Measurements from ENCODE around the gene MYLK.

Gene MYLK

GRCh38 chr3:123688241-123688747, 195.8 kb downstream of the MYLK start:
- H3K27ac ChIP-seq (replicated peaks; ENCODE audit: low read length) = no peak overlapping the region
- H2BK15ac ChIP-seq (ENCODE audit: low read length) = no peak overlapping the region
- H3K9ac ChIP-seq (ENCODE audit: low read depth, low read length, poor library complexity) = no peak overlapping the region
- no peak overlapping the region for H3K4ac ChIP-seq (ENCODE audit: low read length)
- H3K27me3 ChIP-seq (ENCODE audit: control insufficient read depth in 3 of 3, insufficient read depth in 3 of 3, low read depth in 1 of 3, low read length in 3 of 3) = no peaks in the 10 kb centered on the region
- no peak overlapping the region for H3K18ac ChIP-seq (ENCODE audit: low read length)
- no peak overlapping the region for H4K8ac ChIP-seq (ENCODE audit: low read depth, low read length)
- no peak overlapping the region for H2AK5ac ChIP-seq (ENCODE audit: low read depth, low read length)
- no peak overlapping the region for H2BK5ac ChIP-seq (ENCODE audit: low read length)
- H3K9me3 ChIP-seq (replicated peaks in 1 of 2; ENCODE audit: control insufficient read depth in 2 of 2, insufficient read depth in 1 of 2, low read depth in 1 of 2, low read length in 2 of 2) = no peaks in the 10 kb centered on the region
- H3K14ac ChIP-seq (ENCODE audit: low read length) = no peak overlapping the region
- no peak for DNase-seq (ENCODE audit: low spot score)
- no peak overlapping the region for H3K4me2 ChIP-seq (ENCODE audit: insufficient read depth, low read length, poor library complexity, severe bottlenecking)
- no peak overlapping the region for H3K23ac ChIP-seq (ENCODE audit: low read depth, low read length, poor library complexity)
- no peaks in the 10 kb centered on the region for H3K79me1 ChIP-seq (ENCODE audit: low read depth, low read length)
- no peak overlapping the region for H2BK120ac ChIP-seq (ENCODE audit: low read depth, low read length)
- no peak overlapping the region for H2BK12ac ChIP-seq (ENCODE audit: low read length)
- H3K4me3 ChIP-seq (ENCODE audit: low read length in 2 of 2) = no peak overlapping the region
- H4K91ac ChIP-seq (ENCODE audit: low read depth, low read length, poor library complexity) = no peak overlapping the region
- peaks cover 8 to 9% of the 10 kb centered on the region in 2 donors for H3K4me1 ChIP-seq (ENCODE audit: control insufficient read depth in 2 of 2, insufficient read depth in 1 of 2, low read depth in 1 of 2, low read length in 2 of 2)
- peaks cover 4 to 11% of the 10 kb centered on the region in 2 donors for H3K36me3 ChIP-seq (replicated peaks in 1 of 2; ENCODE audit: control insufficient read depth in 2 of 2, insufficient read depth in 2 of 2, low read length in 2 of 2)
- no peak overlapping the region for H2AFZ ChIP-seq (ENCODE audit: low read length)
- WGBS, 2 donors (ENCODE audit: extremely low coverage in 2 of 2, insufficient read length in 2 of 2, insufficient replicate concordance in 1 of 2) = no CpG with 5 or more reads among the region's 4 CpGs

- H2BK12ac ChIP-seq (ENCODE audit: low read length) = no peak overlapping the region
These were observed 196.8 kb downstream of the MYLK start for GRCh38 chr3:123687286-123687685.

GRCh38 chr3:123686251-123686650, 197.9 kb downstream of the MYLK start:
- no CpG with 5 or more reads among the region's 4 CpGs for WGBS, 2 donors (ENCODE audit: extremely low coverage in 2 of 2, insufficient read length in 2 of 2, insufficient replicate concordance in 1 of 2)

More at GRCh38 chr3:123687286-123687685, 196.8 kb downstream of the MYLK start:
- peak overlapping the region; percentile 42 for H2BK5ac ChIP-seq (ENCODE audit: low read length)
- no peak overlapping the region for H2BK15ac ChIP-seq (ENCODE audit: low read length)
- H2AK5ac ChIP-seq (ENCODE audit: low read depth, low read length) = no peak overlapping the region
- H3K4me1 ChIP-seq (ENCODE audit: control insufficient read depth in 2 of 2, insufficient read depth in 1 of 2, low read depth in 1 of 2, low read length in 2 of 2) = peaks cover 8% of the 10 kb centered on the region in 2 donors
- peaks cover 4 to 11% of the 10 kb centered on the region in 2 donors for H3K36me3 ChIP-seq (replicated peaks in 1 of 2; ENCODE audit: control insufficient read depth in 2 of 2, insufficient read depth in 2 of 2, low read length in 2 of 2)
- no peak overlapping the region for H2BK120ac ChIP-seq (ENCODE audit: low read depth, low read length)
- H3K14ac ChIP-seq (ENCODE audit: low read length) = no peak overlapping the region
- H3K4me2 ChIP-seq (ENCODE audit: insufficient read depth, low read length, poor library complexity, severe bottlenecking) = no peak overlapping the region
- no peak overlapping the region for H3K27ac ChIP-seq (replicated peaks; ENCODE audit: low read length)
- DNase-seq (ENCODE audit: low spot score) = no peak
- H3K9ac ChIP-seq (ENCODE audit: low read depth, low read length, poor library complexity) = no peak overlapping the region
- H2AFZ ChIP-seq (ENCODE audit: low read length) = no peak overlapping the region
- no peak overlapping the region for H4K8ac ChIP-seq (ENCODE audit: low read depth, low read length)
- H3K9me3 ChIP-seq (replicated peaks in 1 of 2; ENCODE audit: control insufficient read depth in 2 of 2, insufficient read depth in 1 of 2, low read depth in 1 of 2, low read length in 2 of 2) = no peaks in the 10 kb centered on the region
- no peak overlapping the region for H3K18ac ChIP-seq (ENCODE audit: low read length)
- H3K23ac ChIP-seq (ENCODE audit: low read depth, low read length, poor library complexity) = no peak overlapping the region
- no peaks in the 10 kb centered on the region for H3K79me1 ChIP-seq (ENCODE audit: low read depth, low read length)
- no peaks in the 10 kb centered on the region for H3K27me3 ChIP-seq (ENCODE audit: control insufficient read depth in 3 of 3, insufficient read depth in 3 of 3, low read depth in 1 of 3, low read length in 3 of 3)
- H3K4ac ChIP-seq (ENCODE audit: low read length) = no peak overlapping the region
- no peak overlapping the region for H3K4me3 ChIP-seq (ENCODE audit: low read length in 2 of 2)
- no peak overlapping the region for H4K91ac ChIP-seq (ENCODE audit: low read depth, low read length, poor library complexity)

GRCh38 chr3:123685780-123686179, 198.4 kb downstream of the MYLK start:
- peaks cover 4 to 8% of the 10 kb centered on the region in 2 donors for H3K4me1 ChIP-seq (ENCODE audit: control insufficient read depth in 2 of 2, insufficient read depth in 1 of 2, low read depth in 1 of 2, low read length in 2 of 2)
- no CpG with 5 or more reads among the region's 9 CpGs for WGBS, 2 donors (ENCODE audit: extremely low coverage in 2 of 2, insufficient read length in 2 of 2, insufficient replicate concordance in 1 of 2)
- peak overlapping the region; percentile 41 for H3K18ac ChIP-seq (ENCODE audit: low read length)
- no peak overlapping the region for H2BK12ac ChIP-seq (ENCODE audit: low read length)
- H3K23ac ChIP-seq (ENCODE audit: low read depth, low read length, poor library complexity) = no peak overlapping the region
- H2AK5ac ChIP-seq (ENCODE audit: low read depth, low read length) = no peak overlapping the region
- no peaks in the 10 kb centered on the region for H3K9me3 ChIP-seq (replicated peaks in 1 of 2; ENCODE audit: control insufficient read depth in 2 of 2, insufficient read depth in 1 of 2, low read depth in 1 of 2, low read length in 2 of 2)
- peaks cover 10 to 16% of the 10 kb centered on the region in 2 donors for H3K36me3 ChIP-seq (replicated peaks in 1 of 2; ENCODE audit: control insufficient read depth in 2 of 2, insufficient read depth in 2 of 2, low read length in 2 of 2)
- H3K4me2 ChIP-seq (ENCODE audit: insufficient read depth, low read length, poor library complexity, severe bottlenecking) = no peak overlapping the region
- H4K91ac ChIP-seq (ENCODE audit: low read depth, low read length, poor library complexity) = no peak overlapping the region
- no peak overlapping the region for H2AFZ ChIP-seq (ENCODE audit: low read length)
- no peak for DNase-seq (ENCODE audit: low spot score)
- no peak overlapping the region for H2BK5ac ChIP-seq (ENCODE audit: low read length)
- H2BK120ac ChIP-seq (ENCODE audit: low read depth, low read length) = no peak overlapping the region
- no peak overlapping the region for H3K14ac ChIP-seq (ENCODE audit: low read length)
- H4K8ac ChIP-seq (ENCODE audit: low read depth, low read length) = no peak overlapping the region
- no peak overlapping the region for H3K4ac ChIP-seq (ENCODE audit: low read length)
- H3K79me1 ChIP-seq (ENCODE audit: low read depth, low read length) = no peaks in the 10 kb centered on the region
- no peak overlapping the region for H3K27ac ChIP-seq (replicated peaks; ENCODE audit: low read length)
- peak overlapping the region; percentile 60 for H3K9ac ChIP-seq (ENCODE audit: low read depth, low read length, poor library complexity)
- H3K27me3 ChIP-seq (ENCODE audit: control insufficient read depth in 3 of 3, insufficient read depth in 3 of 3, low read depth in 1 of 3, low read length in 3 of 3) = no peaks in the 10 kb centered on the region
- peak overlapping the region; percentile 22 for H2BK15ac ChIP-seq (ENCODE audit: low read length)
- no peak overlapping the region for H3K4me3 ChIP-seq (ENCODE audit: low read length in 2 of 2)

More at GRCh38 chr3:123686251-123686650, 197.9 kb downstream of the MYLK start:
- no peak overlapping the region for H3K23ac ChIP-seq (ENCODE audit: low read depth, low read length, poor library complexity)
- no peak overlapping the region for H3K14ac ChIP-seq (ENCODE audit: low read length)
- H4K91ac ChIP-seq (ENCODE audit: low read depth, low read length, poor library complexity) = no peak overlapping the region
- no peak overlapping the region for H3K9ac ChIP-seq (ENCODE audit: low read depth, low read length, poor library complexity)
- no peak overlapping the region for H2BK120ac ChIP-seq (ENCODE audit: low read depth, low read length)
- peak overlapping the region; percentile 32 for H3K27ac ChIP-seq (replicated peaks; ENCODE audit: low read length)
- peak; percentile 36 for DNase-seq (ENCODE audit: low spot score)
- H3K18ac ChIP-seq (ENCODE audit: low read length) = no peak overlapping the region
- no peaks in the 10 kb centered on the region for H3K79me1 ChIP-seq (ENCODE audit: low read depth, low read length)
- no peak overlapping the region for H2BK12ac ChIP-seq (ENCODE audit: low read length)
- H3K9me3 ChIP-seq (replicated peaks in 1 of 2; ENCODE audit: control insufficient read depth in 2 of 2, insufficient read depth in 1 of 2, low read depth in 1 of 2, low read length in 2 of 2) = no peaks in the 10 kb centered on the region
- no peak overlapping the region for H3K4me2 ChIP-seq (ENCODE audit: insufficient read depth, low read length, poor library complexity, severe bottlenecking)
- H2AFZ ChIP-seq (ENCODE audit: low read length) = peak overlapping the region; percentile 59
- H4K8ac ChIP-seq (ENCODE audit: low read depth, low read length) = no peak overlapping the region
- no peak overlapping the region for H2BK15ac ChIP-seq (ENCODE audit: low read length)
- no peaks in the 10 kb centered on the region for H3K27me3 ChIP-seq (ENCODE audit: control insufficient read depth in 3 of 3, insufficient read depth in 3 of 3, low read depth in 1 of 3, low read length in 3 of 3)
- peaks cover 4 to 8% of the 10 kb centered on the region in 2 donors for H3K4me1 ChIP-seq (ENCODE audit: control insufficient read depth in 2 of 2, insufficient read depth in 1 of 2, low read depth in 1 of 2, low read length in 2 of 2)
- H2BK5ac ChIP-seq (ENCODE audit: low read length) = no peak overlapping the region
- peaks cover 11% of the 10 kb centered on the region in 2 donors for H3K36me3 ChIP-seq (replicated peaks in 1 of 2; ENCODE audit: control insufficient read depth in 2 of 2, insufficient read depth in 2 of 2, low read length in 2 of 2)
- no peak overlapping the region for H3K4ac ChIP-seq (ENCODE audit: low read length)
- no peak overlapping the region for H3K4me3 ChIP-seq (ENCODE audit: low read length in 2 of 2)
- H2AK5ac ChIP-seq (ENCODE audit: low read depth, low read length) = no peak overlapping the region

All from neuronal stem cell (in vitro differentiated cells).